OCI-LY1 (cell line): Measurements from ENCODE around the gene GALNT4.

Experiments used
- EZH2 ChIP-seq: fragments of 200-600 bp; sonication (generic), shearing (Covaris generic); IDR thresholded peaks from 2 replicates; pipeline ENCODE4 v1.8.0; 2017; ENCODE audit warnings: borderline replicate concordance, mixed run types, mild to moderate bottlenecking, antibody characterized with exemption, low read length, moderate library complexity, mixed read lengths
- TF ChIP-seq, protein P1 (sequence below): fragments of 200-600 bp; sonication (generic), shearing (Covaris generic); IDR thresholded peaks from 2 replicates; pipeline ENCODE4 v1.5.1; 2017; ENCODE audit warnings: mild to moderate bottlenecking, antibody characterized with exemption, low read length, moderate library complexity, mixed read lengths

DNA sequence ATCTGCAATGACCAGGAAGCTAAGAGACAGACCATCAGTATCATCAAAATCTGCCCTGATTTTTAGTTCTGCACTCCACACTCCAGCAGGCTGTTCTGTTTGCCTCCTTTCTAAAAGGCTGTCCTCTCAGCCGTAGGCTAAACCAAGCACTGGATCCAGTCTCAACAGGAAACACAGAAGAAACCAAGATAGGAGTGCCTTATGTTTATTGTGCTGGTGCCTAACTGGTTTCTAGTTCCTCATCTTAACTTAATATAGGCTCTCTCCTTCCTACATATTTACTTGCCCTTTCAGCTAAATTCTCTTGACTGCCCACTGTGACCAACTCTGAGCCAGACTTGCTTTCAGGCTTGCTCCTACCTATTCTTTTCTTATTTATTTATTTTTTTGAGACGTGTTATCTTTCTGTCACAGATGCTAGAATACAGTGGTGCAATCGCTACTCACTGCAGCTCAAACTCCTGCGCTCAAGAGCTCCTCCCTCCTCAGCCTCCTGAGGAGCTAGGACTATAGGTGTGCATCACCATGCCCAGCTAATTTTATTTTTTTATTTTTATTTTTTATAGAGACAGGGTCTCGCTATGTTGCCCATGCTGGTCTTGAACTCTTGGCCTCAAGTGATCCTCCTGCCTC, 30.8 kb downstream of the GALNT4 start:
- TF ChIP-seq, protein P1, sequence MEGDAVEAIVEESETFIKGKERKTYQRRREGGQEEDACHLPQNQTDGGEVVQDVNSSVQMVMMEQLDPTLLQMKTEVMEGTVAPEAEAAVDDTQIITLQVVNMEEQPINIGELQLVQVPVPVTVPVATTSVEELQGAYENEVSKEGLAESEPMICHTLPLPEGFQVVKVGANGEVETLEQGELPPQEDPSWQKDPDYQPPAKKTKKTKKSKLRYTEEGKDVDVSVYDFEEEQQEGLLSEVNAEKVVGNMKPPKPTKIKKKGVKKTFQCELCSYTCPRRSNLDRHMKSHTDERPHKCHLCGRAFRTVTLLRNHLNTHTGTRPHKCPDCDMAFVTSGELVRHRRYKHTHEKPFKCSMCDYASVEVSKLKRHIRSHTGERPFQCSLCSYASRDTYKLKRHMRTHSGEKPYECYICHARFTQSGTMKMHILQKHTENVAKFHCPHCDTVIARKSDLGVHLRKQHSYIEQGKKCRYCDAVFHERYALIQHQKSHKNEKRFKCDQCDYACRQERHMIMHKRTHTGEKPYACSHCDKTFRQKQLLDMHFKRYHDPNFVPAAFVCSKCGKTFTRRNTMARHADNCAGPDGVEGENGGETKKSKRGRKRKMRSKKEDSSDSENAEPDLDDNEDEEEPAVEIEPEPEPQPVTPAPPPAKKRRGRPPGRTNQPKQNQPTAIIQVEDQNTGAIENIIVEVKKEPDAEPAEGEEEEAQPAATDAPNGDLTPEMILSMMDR = no peak
- no peak for TF ChIP-seq EZH2
